Measurements from ENCODE around the gene SCP2.
A peak's percentile ranks its signal among the peaks of the same experiment; 100 is the strongest.

Gene SCP2

DNA sequence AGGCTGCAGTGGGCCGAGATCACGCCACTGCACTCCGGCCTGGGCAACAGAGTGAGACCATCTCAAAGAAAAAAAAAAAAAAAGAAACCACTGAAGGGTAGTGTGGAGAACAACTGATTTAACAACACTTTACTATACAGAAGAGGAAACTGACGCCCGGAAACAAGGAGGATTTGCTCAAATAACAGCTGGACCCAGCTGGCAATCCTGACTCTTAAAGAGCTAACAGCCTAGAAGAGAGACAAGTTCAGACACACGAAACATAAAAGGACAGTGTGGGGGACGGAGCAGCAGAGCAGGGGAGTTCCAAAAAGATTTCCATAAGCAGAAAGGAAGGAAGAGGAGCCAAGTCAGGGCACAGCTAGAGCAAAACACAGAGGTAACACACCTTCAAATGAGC, 9.9 kb upstream of the SCP2 start:
- no peak for DNase-seq
- Histone ChIP-seq H3K9me3 (ENCODE audit: control extremely low read depth in 1 of 5, control insufficient read depth in 4 of 5, insufficient read depth in 2 of 5, low read depth in 1 of 5, low read length in 4 of 5) (no peaks in the 10 kb centered on the region), H3K36me3 (ENCODE audit: control insufficient read depth in 4 of 4, insufficient read depth in 4 of 4, low read length in 3 of 4) (no peaks in the 10 kb centered on the region), H3K4me1 (ENCODE audit: control extremely low read depth in 1 of 4, control insufficient read depth in 4 of 4, insufficient read depth in 4 of 4, low read length in 3 of 4) (peaks cover 0 to 11% (median 8%) of the 10 kb centered on the region in 4 experiments), H3K4me3 (ENCODE audit: control insufficient read depth in 1 of 7, extremely low read depth in 1 of 7, insufficient read depth in 4 of 7, low read depth in 2 of 7, low read length in 6 of 7) (no peak overlapping the region), H3K27ac (ENCODE audit: insufficient read depth in 1 of 2, low read depth in 1 of 2, low read length in 2 of 2, poor library complexity in 1 of 2, severe bottlenecking in 2 of 2) (no peak overlapping the region), H3K27me3 (replicated peaks in 2 of 5; ENCODE audit: control insufficient read depth in 4 of 5, insufficient read depth in 5 of 5, low read length in 4 of 5) (peaks cover 0 to 13% (median 0%) of the 10 kb centered on the region in 5 experiments)
- ChIA-PET CTCF (no interaction called here), POLR2A (no interaction called here)
- 96% methylated on average over 4 of the region's 7 CpGs for WGBS (ENCODE audit: insufficient coverage)

DNA sequence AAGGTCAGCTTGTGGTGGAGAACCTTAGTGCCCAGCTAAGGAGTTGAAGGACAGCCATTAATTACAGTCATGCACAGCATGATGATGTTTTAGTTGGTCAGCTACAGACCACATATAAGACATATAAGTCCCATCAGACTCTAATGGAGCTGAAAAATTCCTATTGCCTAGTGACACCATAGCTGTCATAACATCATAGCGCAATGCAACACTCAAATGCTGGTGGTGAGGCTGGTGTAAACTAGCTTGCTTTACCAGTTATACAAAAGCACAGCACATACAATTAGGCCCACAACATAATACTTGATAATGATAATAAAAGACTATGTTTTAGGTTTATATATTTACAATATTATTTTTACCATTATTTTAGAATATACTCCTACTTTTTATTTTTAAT, 9.5 kb upstream of the SCP2 start:
- Histone ChIP-seq H3K27ac (ENCODE audit: insufficient read depth in 1 of 2, low read depth in 1 of 2, low read length in 2 of 2, poor library complexity in 1 of 2, severe bottlenecking in 2 of 2) (no peak overlapping the region), H3K4me3 (ENCODE audit: control insufficient read depth in 1 of 7, extremely low read depth in 1 of 7, insufficient read depth in 4 of 7, low read depth in 2 of 7, low read length in 6 of 7) (no peak overlapping the region), H3K36me3 (ENCODE audit: control insufficient read depth in 4 of 4, insufficient read depth in 4 of 4, low read length in 3 of 4) (no peaks in the 10 kb centered on the region), H3K4me1 (ENCODE audit: control extremely low read depth in 1 of 4, control insufficient read depth in 4 of 4, insufficient read depth in 4 of 4, low read length in 3 of 4) (peaks cover 0 to 11% (median 8%) of the 10 kb centered on the region in 4 experiments), H3K9me3 (ENCODE audit: control extremely low read depth in 1 of 5, control insufficient read depth in 4 of 5, insufficient read depth in 2 of 5, low read depth in 1 of 5, low read length in 4 of 5) (no peaks in the 10 kb centered on the region), H3K27me3 (replicated peaks in 2 of 5; ENCODE audit: control insufficient read depth in 4 of 5, insufficient read depth in 5 of 5, low read length in 4 of 5) (peaks cover 0 to 17% (median 0%) of the 10 kb centered on the region in 5 experiments)
- DNase-seq: no peak
- CTCF ChIA-PET: interaction anchor here (0.6 kb wide), 1 partner anchor 35 kb away, joined by 3 read pairs; no protein-coding TSS in a partner anchor
- POLR2A ChIA-PET: interaction anchor here (0.6 kb wide), 1 partner anchor 153 kb away, joined by 3 read pairs; no protein-coding TSS in a partner anchor
- no CpG with 5 or more reads among the region's 1 CpG for WGBS (ENCODE audit: insufficient coverage)

DNA sequence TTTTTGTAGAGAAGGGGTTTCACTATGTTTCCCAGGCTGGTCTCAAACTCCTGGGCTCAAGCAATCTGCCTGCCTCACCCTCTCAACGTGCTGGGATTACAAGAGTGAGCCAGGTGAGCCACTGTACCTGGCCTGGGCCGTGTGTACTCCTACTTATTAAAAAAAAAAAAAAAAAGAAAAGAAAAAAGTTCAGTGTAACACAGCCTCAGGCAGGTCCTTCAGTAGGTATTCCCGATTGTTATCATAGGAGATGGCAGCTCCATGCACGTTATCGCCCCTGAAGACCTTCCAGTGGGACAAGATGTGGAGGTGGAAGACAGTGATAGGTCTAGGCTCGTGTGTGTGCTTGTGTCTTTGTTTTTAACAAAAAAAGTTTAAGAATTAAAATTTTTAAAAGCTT, 8.9 kb upstream of the SCP2 start:
- H3K9me3 ChIP-seq (ENCODE audit: control extremely low read depth in 1 of 5, control insufficient read depth in 4 of 5, insufficient read depth in 2 of 5, low read depth in 1 of 5, low read length in 4 of 5): no peaks in the 10 kb centered on the region
- ChIA-PET POLR2A (interaction anchor here (0.6 kb wide), 1 partner anchor 153 kb away, joined by 3 read pairs; no protein-coding TSS in a partner anchor), CTCF (interaction anchor here (0.6 to 1.0 kb wide), 2 partner anchors 13 to 34 kb away, joined by 3 to 5 read pairs; no protein-coding TSS in a partner anchor)
- no CpG with 5 or more reads among the region's 6 CpGs for WGBS (ENCODE audit: insufficient coverage)
- H3K4me3 ChIP-seq (ENCODE audit: control insufficient read depth in 1 of 7, extremely low read depth in 1 of 7, insufficient read depth in 4 of 7, low read depth in 2 of 7, low read length in 6 of 7): no peak overlapping the region
- H3K27me3 ChIP-seq (replicated peaks in 2 of 5; ENCODE audit: control insufficient read depth in 4 of 5, insufficient read depth in 5 of 5, low read length in 4 of 5): peaks cover 0 to 23% (median 3%) of the 10 kb centered on the region in 5 experiments
- no peak for DNase-seq
- H3K27ac ChIP-seq (ENCODE audit: insufficient read depth in 1 of 2, low read depth in 1 of 2, low read length in 2 of 2, poor library complexity in 1 of 2, severe bottlenecking in 2 of 2): no peak overlapping the region
- peaks cover 0 to 11% (median 8%) of the 10 kb centered on the region in 4 experiments for H3K4me1 ChIP-seq (ENCODE audit: control extremely low read depth in 1 of 4, control insufficient read depth in 4 of 4, insufficient read depth in 4 of 4, low read length in 3 of 4)
- H3K36me3 ChIP-seq (ENCODE audit: control insufficient read depth in 4 of 4, insufficient read depth in 4 of 4, low read length in 3 of 4): no peaks in the 10 kb centered on the region

DNA sequence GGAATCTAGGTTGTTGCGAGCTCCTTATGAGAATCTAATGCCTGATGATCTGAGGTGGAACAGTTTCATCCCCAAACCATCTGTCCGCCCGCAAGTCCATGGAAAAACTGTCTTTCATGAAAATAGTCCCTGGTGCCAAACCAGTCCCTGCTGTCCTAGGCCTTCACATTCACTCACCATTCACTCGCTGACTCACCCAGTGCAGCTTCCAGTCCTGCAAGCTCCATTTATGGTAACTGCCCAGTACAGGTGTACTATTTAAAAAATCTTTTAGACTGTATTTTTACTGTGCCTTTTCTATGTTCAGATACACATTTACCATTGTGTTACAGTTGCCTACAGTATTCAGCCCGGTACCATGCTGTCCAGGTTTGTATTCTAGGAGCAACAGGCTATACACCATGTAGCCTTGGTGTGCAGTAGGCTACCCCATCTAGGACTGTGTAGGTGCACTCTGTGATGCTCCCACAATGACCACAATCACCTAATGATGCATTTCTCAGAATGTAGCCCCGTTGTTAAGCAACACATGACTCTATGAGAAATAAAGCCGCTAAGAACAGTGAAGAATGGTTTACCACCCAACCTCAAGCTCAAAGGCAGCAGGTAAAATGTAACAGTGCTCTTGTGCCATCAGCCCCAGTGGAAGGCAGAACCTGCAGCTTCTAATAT, 7.9 kb upstream of the SCP2 start:
- DNase-seq: no peak

DNA sequence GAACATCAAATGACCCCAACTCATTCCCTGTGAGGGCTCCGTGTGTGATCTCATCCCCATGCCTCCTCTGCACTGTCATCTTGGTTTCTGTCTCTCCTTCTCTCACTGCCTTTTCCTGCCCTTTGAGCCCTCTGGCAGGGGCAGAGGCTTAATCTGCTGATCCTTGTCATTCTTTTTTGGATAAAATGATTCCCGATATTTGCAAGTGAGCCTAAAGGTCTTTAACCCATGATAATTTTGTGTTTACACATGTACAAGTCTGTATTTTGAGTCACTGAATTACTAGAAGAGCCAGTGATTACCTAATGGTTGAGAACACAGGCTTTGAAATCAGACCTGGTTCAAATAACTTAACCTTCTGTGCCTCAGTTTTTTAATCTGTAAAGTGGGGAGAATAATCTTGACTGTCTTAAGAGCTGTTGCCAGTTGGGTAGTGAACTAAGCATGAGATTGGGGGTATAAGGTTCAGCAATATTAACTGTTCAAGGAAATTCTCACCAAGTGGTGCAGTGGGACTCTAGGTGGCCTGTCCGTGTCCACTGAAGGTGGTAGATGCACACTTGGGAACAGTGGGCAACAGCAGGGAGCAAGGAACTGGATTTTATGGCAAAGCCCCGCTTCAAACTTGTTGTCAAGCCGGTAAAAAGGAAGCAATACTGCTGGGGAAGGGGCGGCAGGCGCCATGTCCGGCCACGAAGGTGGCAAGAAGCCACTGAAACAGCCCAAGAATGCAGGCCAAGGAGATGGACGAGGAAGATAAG, 7.2 kb upstream of the SCP2 start:
- POLR2A ChIA-PET: no interaction called here
- peaks cover 0 to 35% (median 6%) of the 10 kb centered on the region in 5 experiments for H3K27me3 ChIP-seq (replicated peaks in 2 of 5; ENCODE audit: control insufficient read depth in 4 of 5, insufficient read depth in 5 of 5, low read length in 4 of 5)
- no peak overlapping the region for H3K27ac ChIP-seq (ENCODE audit: insufficient read depth in 1 of 2, low read depth in 1 of 2, low read length in 2 of 2, poor library complexity in 1 of 2, severe bottlenecking in 2 of 2)
- no peaks in the 10 kb centered on the region for H3K9me3 ChIP-seq (ENCODE audit: control extremely low read depth in 1 of 5, control insufficient read depth in 4 of 5, insufficient read depth in 2 of 5, low read depth in 1 of 5, low read length in 4 of 5)
- no peaks in the 10 kb centered on the region for H3K36me3 ChIP-seq (ENCODE audit: control insufficient read depth in 4 of 4, insufficient read depth in 4 of 4, low read length in 3 of 4)
- DNase-seq: peak in 1 of 3 donors; percentile 26
- 83% methylated on average over 9 of the region's 10 CpGs for WGBS (ENCODE audit: insufficient coverage)
- H3K4me1 ChIP-seq (ENCODE audit: control extremely low read depth in 1 of 4, control insufficient read depth in 4 of 4, insufficient read depth in 4 of 4, low read length in 3 of 4): peaks cover 0 to 11% (median 8%) of the 10 kb centered on the region in 4 experiments
- CTCF ChIA-PET: interaction anchor here (0.7 to 1.2 kb wide), 2 partner anchors 9 kb away, joined by 3 read pairs; no protein-coding TSS in a partner anchor
- no peak overlapping the region for H3K4me3 ChIP-seq (ENCODE audit: control insufficient read depth in 1 of 7, extremely low read depth in 1 of 7, insufficient read depth in 4 of 7, low read depth in 2 of 7, low read length in 6 of 7)

More for the DNA sequence above, 7.9 kb upstream of the SCP2 start:
- 100% methylated on average over 6 of the region's 7 CpGs for WGBS (ENCODE audit: insufficient coverage)
- ChIA-PET POLR2A (no interaction called here), CTCF (interaction anchor here (1.0 kb wide), 1 partner anchor 14 kb away, joined by 5 read pairs; no protein-coding TSS in a partner anchor)
- peaks cover 0 to 28% (median 4%) of the 10 kb centered on the region in 5 experiments for H3K27me3 ChIP-seq (replicated peaks in 2 of 5; ENCODE audit: control insufficient read depth in 4 of 5, insufficient read depth in 5 of 5, low read length in 4 of 5)
- no peak overlapping the region for H3K27ac ChIP-seq (ENCODE audit: insufficient read depth in 1 of 2, low read depth in 1 of 2, low read length in 2 of 2, poor library complexity in 1 of 2, severe bottlenecking in 2 of 2)
- H3K4me3 ChIP-seq (ENCODE audit: control insufficient read depth in 1 of 7, extremely low read depth in 1 of 7, insufficient read depth in 4 of 7, low read depth in 2 of 7, low read length in 6 of 7): no peak overlapping the region
- no peaks in the 10 kb centered on the region for H3K36me3 ChIP-seq (ENCODE audit: control insufficient read depth in 4 of 4, insufficient read depth in 4 of 4, low read length in 3 of 4)
- peaks cover 0 to 11% (median 8%) of the 10 kb centered on the region in 4 experiments for H3K4me1 ChIP-seq (ENCODE audit: control extremely low read depth in 1 of 4, control insufficient read depth in 4 of 4, insufficient read depth in 4 of 4, low read length in 3 of 4)
- H3K9me3 ChIP-seq (ENCODE audit: control extremely low read depth in 1 of 5, control insufficient read depth in 4 of 5, insufficient read depth in 2 of 5, low read depth in 1 of 5, low read length in 4 of 5): no peaks in the 10 kb centered on the region

DNA sequence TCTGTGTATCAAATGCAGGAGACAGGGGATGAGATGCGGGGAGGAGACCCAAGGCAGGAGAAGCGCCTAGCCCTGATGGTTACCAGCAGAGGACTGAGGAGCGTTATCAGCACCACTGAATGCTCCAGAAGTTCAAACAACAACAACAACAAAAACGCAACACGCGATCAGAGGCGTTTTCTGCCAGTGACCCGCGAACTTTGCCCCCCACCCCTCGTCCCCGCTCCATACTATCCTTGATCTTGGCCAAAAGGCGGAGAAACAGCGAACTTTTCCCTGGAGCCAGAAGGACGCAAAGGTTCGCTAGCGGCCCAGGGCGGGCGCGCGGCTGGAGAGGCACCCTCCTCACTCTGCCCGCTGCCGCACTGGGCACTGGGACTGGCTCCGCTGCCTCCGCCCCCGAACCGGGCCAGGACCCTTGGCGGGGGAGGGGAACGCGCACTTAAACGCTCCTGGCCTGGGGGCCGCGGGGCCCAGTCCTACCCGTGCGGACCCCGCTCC, 6.2 kb upstream of the SCP2 start:
- peaks cover 0 to 11% (median 8%) of the 10 kb centered on the region in 4 experiments for H3K4me1 ChIP-seq (ENCODE audit: control extremely low read depth in 1 of 4, control insufficient read depth in 4 of 4, insufficient read depth in 4 of 4, low read length in 3 of 4)
- H3K27ac ChIP-seq (ENCODE audit: insufficient read depth in 1 of 2, low read depth in 1 of 2, low read length in 2 of 2, poor library complexity in 1 of 2, severe bottlenecking in 2 of 2): no peak overlapping the region
- POLR2A ChIA-PET: no interaction called here
- no peaks in the 10 kb centered on the region for H3K9me3 ChIP-seq (ENCODE audit: control extremely low read depth in 1 of 5, control insufficient read depth in 4 of 5, insufficient read depth in 2 of 5, low read depth in 1 of 5, low read length in 4 of 5)
- H3K27me3 ChIP-seq (replicated peaks in 2 of 5; ENCODE audit: control insufficient read depth in 4 of 5, insufficient read depth in 5 of 5, low read length in 4 of 5): peaks cover 0 to 44% (median 13%) of the 10 kb centered on the region in 5 experiments
- H3K4me3 ChIP-seq (ENCODE audit: control insufficient read depth in 1 of 7, extremely low read depth in 1 of 7, insufficient read depth in 4 of 7, low read depth in 2 of 7, low read length in 6 of 7): peak overlapping the region in 4 of 7 experiments; percentile 53 to 74 (median 64)
- DNase-seq: no peak
- CTCF ChIA-PET: interaction anchor here (0.7 to 1.8 kb wide), 4 partner anchors 8 to 26 kb away, joined by 3 to 4 read pairs (median 3); no protein-coding TSS in a partner anchor
- H3K36me3 ChIP-seq (ENCODE audit: control insufficient read depth in 4 of 4, insufficient read depth in 4 of 4, low read length in 3 of 4): no peaks in the 10 kb centered on the region
- WGBS (ENCODE audit: insufficient coverage): 69% methylated on average over 26 of the region's 35 CpGs

Measured in common myeloid progenitor, CD34-positive (primary cell).